ENCODE results near the gene OBSCN.

The OBSCN gene

DNA sequence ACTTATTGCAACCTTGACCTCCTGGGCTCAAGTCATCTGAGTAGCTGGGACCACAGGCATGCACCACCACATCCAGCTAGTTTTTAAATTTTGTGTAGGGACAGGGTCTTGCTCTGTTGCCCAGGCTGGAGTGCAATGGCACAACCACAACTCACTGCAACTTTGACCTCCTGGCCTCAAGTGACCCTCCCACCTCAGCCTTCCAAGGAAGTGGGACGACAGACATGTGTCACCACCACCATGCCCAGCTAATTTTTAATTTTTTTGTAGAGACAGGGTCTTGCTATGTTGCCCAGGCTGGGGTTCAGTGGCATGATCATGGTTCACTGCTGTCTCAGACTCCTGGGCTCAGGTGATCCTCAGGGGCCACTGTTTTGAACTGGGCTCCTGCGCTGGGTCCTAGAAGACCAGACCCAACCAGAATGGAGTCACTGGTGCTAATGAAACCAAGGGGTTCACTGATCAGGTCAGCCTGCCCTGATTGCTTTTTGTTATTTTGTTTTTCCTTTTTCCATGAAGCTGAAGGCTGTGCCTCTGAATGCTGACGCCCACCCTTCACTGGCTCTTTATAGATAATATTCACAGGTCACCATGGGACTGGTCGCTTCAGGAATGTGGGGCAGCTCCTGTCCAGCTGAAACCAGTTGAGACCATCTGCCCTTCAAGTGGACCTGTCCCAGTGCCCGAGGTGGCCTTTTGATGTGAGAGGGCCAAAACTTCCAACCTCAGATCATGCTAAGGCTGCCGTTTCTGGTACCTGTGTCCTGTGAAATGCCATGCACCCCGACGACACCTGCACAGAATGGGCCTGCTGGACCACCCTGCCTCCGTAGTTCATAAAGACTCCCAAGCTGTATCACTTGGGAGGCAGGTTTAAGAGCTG lies 203.9 kb downstream of the OBSCN start:
- no peak for DNase-seq (ENCODE audit: low read depth)
- TF ChIP-seq, protein P1, sequence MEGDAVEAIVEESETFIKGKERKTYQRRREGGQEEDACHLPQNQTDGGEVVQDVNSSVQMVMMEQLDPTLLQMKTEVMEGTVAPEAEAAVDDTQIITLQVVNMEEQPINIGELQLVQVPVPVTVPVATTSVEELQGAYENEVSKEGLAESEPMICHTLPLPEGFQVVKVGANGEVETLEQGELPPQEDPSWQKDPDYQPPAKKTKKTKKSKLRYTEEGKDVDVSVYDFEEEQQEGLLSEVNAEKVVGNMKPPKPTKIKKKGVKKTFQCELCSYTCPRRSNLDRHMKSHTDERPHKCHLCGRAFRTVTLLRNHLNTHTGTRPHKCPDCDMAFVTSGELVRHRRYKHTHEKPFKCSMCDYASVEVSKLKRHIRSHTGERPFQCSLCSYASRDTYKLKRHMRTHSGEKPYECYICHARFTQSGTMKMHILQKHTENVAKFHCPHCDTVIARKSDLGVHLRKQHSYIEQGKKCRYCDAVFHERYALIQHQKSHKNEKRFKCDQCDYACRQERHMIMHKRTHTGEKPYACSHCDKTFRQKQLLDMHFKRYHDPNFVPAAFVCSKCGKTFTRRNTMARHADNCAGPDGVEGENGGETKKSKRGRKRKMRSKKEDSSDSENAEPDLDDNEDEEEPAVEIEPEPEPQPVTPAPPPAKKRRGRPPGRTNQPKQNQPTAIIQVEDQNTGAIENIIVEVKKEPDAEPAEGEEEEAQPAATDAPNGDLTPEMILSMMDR (IDR thresholded peaks at IDR 0.05; ENCODE audit: low read length, missing control alignments), result no peak

DNA sequence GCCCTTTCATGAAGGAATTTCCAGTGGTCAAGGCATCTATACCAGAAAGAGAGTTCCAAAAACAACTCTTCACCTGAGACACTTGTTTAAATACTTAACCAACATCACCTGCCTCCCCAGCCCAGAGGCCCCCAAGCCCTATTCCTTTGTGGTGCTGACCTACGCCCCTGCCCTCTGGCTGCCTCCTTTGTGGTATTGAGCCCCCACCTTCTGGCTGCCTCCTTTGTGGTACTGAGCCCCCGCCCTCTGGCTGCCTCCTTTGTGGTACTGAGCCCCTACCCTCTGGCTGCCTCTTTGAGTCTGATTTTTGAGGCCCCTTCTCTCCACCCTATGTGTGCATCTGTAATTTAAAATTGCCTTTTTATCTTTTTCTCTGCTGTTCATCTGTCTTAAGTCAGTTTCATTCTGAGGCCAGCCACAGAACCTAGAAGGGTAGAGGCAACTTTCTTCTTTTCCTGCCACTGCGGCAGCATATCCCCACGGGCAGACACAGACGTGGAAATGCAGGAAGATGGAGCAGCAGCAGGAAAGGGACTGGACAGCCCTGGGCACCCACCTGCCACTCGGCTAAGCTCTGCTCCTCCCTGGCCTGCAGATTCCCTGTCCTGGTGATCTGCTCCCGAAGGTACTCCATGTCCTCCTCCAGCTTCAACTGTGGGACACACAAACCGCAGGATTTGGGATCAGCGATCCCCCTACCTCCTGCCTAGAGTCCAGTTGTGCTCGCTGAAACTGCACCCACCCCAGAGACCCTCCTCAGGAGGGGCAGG lies 205.6 kb downstream of the OBSCN start:
- TF ChIP-seq, protein P1 (IDR thresholded peaks at IDR 0.05; ENCODE audit: low read length, missing control alignments), result no peak
- no peak for DNase-seq (ENCODE audit: low read depth)
- no peak overlapping the region for H3K4me3 ChIP-seq (replicated peaks; ENCODE audit: low read depth, low read length)

More for the DNA sequence above, 203.9 kb downstream of the OBSCN start:
- no peak overlapping the region for H3K4me3 ChIP-seq (replicated peaks; ENCODE audit: low read depth, low read length)

DNA sequence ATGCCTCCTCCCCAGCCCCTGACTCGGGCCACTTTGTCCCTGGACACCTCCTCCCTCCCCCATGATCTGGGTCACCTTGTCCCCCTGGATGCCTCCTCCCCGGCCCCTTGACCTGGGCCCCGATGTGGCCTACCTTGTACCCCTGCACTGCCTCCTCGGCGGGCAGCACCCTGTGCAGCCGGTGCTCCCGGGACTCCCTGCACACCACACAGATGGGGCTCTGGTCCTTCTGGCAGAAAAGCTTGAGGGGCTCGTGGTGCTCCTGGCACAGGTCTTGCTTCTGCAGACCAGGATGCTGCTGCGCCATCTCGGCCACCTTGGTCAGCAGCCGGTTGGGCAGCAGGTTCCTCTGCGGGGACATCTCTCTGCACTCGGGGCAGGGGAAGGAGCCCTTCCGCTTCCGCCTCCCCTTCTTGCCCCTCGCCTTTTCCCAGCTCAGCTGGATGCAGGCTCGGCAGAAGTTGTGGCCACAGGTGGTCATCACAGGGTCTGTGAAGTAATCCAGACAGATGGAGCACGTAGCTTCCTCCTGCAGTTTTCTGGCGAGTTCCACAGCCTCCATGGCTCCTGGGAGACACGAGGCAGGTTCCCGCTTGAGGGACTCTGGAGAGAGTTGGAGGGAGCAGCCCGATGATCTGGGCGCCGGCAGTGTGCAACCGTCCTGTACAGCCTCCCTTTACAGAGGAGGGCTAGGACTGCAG lies 206.8 kb downstream of the OBSCN start:
- DNase-seq (ENCODE audit: low read depth), result no peak
- no peak overlapping the region for H3K4me3 ChIP-seq (replicated peaks; ENCODE audit: low read depth, low read length)
- TF ChIP-seq, protein P1 (IDR thresholded peaks at IDR 0.05; ENCODE audit: low read length, missing control alignments), result no peak

DNA sequence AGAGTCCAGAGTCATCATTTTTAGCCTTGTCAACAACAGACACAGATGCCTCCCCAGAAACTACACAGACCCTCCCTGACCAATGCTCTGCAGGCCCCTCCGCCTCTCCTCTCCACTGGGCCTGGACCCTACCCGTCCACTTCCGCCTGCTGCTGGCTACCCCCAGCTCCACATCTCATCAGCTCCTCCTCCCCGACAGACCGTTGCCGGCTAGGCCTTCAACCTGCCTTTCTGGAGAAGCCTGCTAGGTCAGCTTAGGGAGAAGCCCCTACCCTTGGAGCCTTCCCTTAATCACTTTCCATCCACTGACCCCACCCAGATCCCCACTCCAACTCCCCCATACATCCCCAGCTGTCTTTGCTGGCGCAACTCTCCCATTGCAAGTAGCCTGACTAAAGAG lies 207.4 kb downstream of the OBSCN start:
- TF ChIP-seq, protein P1 (IDR thresholded peaks at IDR 0.05; ENCODE audit: low read length, missing control alignments), result no peak

DNA sequence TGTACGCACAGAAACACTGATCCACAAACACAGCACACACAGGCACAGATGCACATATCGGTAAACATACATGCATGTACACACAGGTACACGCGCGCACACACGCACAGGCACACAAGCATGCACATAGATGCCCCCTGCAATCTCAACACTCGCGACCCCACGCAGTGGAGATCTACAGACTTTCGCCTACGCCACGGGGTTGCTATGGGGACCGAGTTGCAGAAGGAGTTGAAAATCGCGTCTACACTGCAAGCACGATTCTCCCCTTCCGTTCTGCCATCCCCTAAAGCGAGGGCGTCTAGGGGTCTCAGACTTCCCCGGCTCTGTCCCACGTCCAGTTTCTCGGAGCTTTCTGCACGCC lies 208.0 kb downstream of the OBSCN start:
- TF ChIP-seq, protein P1 (IDR thresholded peaks at IDR 0.05; ENCODE audit: low read length, missing control alignments), result no peak
- H3K4me3 ChIP-seq (replicated peaks; ENCODE audit: low read depth, low read length), result peak overlapping the region; percentile 38
- no peak for DNase-seq (ENCODE audit: low read depth)

More for the DNA sequence above, 207.4 kb downstream of the OBSCN start:
- H3K4me3 ChIP-seq (replicated peaks; ENCODE audit: low read depth, low read length), result no peak overlapping the region
- no peak for DNase-seq (ENCODE audit: low read depth)

DNA sequence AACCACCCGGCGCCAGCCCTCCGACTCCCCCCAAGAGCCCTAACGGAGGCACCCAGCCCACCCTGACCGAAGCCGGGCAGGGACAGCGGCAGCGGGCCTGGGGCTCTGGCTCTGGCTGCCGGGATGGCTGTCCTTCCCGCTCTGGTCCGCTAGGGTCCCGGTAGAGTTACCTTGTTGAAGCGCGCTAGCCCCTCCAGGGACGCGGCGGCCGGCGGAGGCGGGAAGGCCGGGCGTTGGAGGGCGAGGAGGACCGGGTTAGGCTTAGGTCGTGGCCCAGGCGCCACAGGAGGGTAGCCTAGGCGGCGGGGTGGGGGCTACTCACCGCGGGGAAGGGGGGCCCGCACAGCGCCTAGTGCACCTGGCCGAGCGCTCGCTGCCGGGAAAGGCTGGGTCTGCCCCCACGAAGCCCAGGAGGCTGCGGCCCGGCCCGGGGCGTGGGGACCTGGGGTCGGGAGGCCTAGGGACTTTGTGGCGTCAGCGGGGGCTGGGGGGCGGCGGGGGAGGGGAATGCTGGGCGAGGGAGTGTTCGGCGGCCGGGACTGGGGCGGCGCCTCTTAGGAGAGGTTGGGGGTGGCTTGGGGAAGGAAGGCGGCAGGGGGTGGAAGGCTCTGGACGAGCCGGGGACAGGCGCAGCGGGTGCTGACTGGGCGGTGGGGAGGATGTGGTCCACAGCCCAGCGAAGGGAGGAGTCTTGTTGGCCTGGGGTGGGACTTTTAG lies 208.5 kb downstream of the OBSCN start, which contains the start of gene TRIM17:
TSS of gene TRIM17 (minus strand) at position 645 of the 717 bp plus-strand sequence. CDS start 1,789 bp downstream, outside the sequence.
- peak within 1 kb of the TSS; percentile 38 for H3K4me3 ChIP-seq (replicated peaks; ENCODE audit: low read depth, low read length)
- TF ChIP-seq, protein P1 (IDR thresholded peaks at IDR 0.05; ENCODE audit: low read length, missing control alignments), result peak; percentile 25
- no peak for DNase-seq (ENCODE audit: low read depth)
